Tongue (tissue), 2 donors: ENCODE measurements around the gene VGLL2. TPM values are rescaled to one million over a fixed set of nuclear protein-coding genes. Genes with fewer than 3 reads are reported as not detected.
"Not testable (repeated sequence)": the region's sequence is repeated elsewhere in the genome, so short reads cannot be mapped to it uniquely, and the experiment has no call there.

ENCODE experiments used
- DNase-seq: peaks from one replicate; pipeline ENCODE4 v3.0.0-alpha.2; 2015
- total RNA-seq: library from RNA; depleted of rRNA; stranded (reverse); fragments of >200 nt; gene quantifications from one replicate; pipeline ENCODE4 v1.2.3, GENCODE V29; 2014

Gene VGLL2, protein sequence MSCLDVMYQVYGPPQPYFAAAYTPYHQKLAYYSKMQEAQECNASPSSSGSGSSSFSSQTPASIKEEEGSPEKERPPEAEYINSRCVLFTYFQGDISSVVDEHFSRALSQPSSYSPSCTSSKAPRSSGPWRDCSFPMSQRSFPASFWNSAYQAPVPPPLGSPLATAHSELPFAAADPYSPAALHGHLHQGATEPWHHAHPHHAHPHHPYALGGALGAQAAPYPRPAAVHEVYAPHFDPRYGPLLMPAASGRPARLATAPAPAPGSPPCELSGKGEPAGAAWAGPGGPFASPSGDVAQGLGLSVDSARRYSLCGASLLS
- 18.4 TPM for total RNA-seq

DNA sequence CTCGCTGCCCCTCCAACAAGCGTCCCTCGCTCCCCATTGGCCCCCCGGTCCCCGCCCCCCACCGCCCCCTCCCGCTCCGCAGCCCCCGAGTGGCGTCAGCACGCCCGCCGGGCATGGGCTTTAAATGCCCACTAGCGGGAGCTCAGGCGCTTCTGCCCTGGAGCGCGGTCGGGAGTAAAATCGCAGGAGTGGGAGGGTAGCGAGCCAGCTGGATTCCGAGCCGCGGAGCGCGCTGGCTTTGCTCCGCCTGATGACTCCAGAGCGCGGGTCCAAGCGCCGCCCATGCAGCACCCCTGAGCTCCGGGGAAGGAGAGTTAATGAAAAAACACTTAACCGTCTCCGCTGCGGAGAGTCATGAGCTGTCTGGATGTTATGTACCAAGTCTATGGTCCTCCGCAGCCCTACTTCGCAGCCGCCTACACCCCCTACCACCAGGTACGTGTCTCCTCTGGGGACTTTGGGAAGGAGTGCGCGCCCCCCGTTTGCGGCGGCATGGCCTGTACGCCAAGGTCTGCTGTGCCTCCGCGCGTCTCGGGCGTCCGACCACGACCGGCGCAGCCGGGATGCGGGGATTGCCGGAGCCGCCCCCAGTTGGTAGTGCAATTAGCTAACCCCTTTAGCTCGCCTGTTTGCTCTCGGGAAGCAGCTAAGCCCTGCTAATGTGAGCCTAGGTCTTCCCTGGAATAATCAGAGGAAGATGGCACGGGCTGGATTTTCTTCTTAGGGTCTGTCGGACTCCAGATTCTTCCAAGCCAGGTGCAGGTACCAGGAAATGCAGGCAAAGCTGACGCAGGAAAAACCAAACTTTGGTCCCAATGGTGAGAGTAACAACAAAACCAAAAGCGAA is at the start of gene VGLL2:
TSS of gene VGLL2 (plus strand) at position 149 of the 847 bp plus-strand sequence. CDS start at position 355, 206 bp downstream.
- peak; percentile 91 for DNase-seq

DNA sequence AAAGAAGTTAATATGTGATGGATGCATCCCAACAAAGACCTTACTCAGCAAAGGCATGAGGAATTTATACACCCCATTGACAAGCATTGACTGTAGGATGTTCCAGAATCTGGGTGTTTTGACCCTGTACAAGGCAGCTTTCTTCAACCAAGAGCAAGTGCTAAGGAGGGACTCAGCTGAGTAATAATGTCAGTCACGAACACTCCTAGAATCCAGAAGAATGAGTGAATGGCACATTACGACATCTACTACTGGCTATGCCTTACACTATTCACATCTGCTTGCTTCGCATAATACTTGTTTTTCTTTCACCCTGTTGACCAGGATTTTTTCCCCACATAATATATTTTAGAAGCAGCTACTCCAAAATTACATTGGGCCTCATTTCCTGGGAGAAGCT is 42.5 kb upstream of the VGLL2 start:
- no peak for DNase-seq

DNA sequence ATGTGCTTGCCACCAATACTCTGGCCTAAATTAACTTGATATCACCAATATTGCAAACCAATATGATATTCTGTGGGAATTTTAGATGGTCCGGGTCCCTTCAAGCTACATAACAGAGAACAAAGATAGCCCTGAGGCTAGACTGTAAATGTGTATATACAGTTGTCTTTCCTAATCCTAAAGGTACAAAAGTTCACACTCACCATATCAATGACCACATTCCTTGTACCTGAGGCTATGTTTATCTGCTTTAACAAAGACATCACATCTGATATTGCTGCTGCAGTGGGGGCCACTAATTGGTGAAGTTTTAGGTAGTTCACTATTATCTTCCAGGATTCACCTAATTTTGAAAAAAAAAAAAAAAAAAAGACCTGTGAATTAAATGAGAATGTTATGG is 38.6 kb upstream of the VGLL2 start:
- DNase-seq = no peak

DNA sequence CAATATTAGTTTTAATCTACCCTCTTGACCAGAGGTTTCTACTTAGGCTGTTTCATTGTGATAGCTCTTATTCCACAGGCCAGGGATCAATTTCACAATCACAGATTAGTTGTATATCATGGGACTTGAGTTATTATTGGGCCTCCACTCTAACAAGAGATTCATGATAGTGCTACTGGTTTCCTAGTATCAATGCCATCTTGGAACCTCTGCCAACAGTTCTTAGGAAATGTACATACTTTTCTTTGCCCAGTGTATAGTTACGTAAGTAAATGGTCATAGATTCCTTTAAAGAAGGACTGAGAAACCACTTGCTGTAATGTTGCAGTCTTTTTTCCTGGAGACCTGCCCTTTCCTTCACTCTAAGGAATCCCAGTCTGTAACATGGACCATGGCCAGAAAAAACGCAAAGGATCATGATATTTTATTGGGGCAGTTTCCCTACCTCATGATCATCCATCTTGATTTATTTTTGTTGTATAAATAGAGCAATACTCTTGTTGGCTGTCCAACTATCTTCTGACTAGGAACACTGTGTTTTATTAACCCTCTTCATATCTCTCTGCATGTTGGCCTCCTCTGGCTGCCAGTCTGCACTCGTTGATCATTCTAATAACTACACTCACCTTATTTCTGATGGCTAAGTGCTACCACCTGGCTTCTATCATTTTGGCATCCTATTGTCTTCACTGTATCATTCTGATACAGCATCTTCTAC is 38.0 kb upstream of the VGLL2 start:
- DNase-seq = no peak

DNA sequence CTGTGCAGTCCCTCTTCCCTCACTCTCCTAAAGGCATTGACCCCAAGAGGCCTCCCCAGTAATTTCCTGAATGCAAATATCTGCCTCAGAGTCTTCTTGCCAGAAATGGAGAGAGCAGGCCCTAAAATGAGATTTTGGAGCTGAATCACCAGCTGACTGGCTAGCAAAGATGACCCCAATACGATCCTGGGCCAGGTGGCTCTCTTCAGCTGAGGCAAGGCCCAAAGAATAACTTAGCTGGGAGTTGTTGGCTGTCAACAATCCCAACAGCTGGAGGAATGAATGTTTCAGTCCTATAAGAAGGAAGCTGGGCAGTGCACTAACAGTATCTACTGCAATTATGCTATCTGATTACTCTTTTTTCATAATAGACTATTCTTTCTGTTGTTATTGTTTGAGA is 37.2 kb upstream of the VGLL2 start:
- DNase-seq = peak; percentile 35

DNA sequence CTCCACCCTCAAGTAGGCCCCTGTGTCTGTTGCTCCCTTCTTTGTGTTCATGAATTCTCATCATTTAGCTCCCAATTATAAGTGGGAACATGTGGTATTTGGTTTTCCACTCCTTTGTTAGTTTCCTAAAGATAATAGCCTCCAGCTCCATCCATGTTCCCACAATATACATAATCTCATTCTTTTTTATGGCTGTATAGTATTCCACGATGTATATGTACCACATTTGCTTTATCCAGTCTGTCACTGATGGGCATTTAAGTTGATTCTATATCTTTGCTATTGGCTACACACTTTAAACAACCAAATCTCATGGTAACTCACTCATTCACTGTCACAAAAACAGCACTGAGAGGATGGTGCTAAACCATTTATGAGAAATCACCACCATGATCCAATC is 35.5 kb upstream of the VGLL2 start:
- no peak for DNase-seq

DNA sequence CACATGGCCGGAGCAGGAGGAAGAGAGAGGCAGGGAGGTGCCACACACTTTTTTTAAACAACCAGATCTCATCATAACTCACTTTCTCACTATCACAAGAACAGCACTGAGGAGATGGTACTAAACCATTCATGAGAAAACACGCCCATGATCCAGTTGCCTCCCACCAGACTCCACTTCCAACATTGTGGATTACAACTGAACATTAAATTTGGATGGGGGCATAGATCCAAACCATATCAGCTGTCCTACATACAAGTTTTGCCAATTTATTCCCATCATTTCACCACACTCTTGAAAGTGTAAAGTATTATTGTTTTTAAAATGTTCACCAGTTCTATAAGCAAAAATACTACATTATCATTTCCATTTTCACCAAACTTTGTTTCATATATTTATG is 33.9 kb upstream of the VGLL2 start:
- DNase-seq = no peak

DNA sequence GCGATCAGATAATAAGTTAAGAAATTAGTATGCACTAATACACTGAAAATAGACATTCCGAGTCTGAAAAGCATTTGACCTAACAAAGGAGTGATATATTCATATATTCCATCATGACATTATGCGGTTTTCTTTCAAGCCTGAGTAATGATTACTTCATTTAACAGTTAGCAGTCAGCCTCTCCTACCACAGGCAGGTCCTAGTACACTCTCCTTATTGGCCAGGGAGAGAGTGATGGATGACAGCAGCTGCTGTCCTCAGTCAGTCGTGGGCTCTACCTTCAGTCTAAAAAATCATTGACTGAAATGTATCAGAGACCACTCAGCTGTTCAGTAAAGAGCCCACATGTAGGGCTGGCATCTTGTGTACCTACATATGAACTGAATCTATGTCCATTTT is 33.2 kb upstream of the VGLL2 start:
- DNase-seq = peak; percentile 74

DNA sequence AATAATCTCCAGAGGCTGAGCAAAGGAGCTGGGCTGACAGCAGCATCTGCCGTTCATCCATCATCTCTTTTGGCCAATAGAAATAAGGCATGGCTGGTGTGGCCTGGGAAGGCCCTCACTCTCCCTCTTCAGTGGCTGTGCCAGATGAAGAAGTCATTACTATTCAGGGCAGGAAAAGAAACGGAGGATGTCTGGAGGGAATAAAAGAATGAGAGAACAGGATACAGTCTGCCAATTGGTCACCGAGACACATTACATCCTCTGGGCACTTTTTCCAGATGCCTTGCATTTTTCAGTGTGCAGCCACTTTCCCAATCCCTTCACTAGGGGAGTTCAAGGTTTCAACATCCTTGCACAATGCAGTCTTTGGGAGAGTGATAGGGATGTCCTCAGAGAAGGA is 32.2 kb upstream of the VGLL2 start:
- peak; percentile 50 for DNase-seq

DNA sequence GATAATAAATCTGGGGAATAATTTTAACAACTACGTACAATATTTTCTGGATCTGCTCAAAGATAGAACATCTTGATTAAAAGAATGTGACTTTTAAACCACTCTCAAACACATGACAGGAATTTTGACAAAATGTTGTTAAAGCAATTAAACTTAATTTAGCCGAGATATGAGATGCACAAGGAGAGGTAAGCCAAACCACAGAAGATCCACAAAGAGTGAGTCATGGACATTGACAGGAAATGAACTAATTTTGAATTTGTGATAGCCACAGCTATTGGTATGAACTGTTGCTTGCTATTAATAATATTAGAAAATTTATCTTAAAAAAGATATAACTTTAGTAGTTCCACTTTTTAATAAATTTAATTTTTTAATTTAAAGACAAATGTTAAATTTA is 27.8 kb upstream of the VGLL2 start:
- DNase-seq = no peak

DNA sequence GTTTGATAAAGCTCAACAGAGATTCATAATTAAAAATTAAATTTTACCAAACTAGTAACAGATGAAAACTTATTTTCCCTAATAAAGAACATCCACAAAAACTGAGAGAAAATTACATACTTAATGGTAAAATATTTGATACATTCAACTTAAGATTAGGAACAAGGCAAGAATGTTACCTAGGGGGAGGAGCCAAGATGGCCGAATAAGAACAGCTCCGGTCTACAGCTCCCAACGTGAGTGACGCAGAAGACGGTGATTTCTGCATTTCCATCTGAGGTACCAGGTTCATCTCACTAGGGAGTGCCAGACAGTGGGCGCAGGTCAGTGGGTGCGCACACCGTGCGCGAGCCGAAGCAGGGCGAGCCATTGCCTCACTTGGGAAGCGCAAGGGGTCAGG is 20.8 kb upstream of the VGLL2 start:
- DNase-seq = not testable (repeated sequence)

DNA sequence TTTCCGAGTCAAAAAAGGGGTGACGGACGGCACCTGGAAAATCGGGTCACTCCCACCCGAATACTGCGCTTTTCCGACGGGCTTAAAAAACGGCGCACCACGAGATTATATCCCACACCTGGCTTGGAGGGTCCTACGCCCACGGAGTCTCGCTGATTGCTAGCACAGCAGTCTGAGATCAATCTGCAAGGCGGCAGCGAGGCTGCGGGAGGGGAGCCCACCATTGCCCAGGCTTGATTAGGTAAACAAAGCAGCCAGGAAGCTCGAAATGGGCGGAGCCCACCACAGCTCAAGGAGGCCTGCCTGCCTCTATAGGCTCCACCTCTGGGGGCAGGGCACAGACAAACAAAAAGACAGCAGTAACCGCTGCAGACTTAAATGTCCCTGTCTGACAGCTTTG is 20.4 kb upstream of the VGLL2 start:
- not testable (repeated sequence) for DNase-seq

DNA sequence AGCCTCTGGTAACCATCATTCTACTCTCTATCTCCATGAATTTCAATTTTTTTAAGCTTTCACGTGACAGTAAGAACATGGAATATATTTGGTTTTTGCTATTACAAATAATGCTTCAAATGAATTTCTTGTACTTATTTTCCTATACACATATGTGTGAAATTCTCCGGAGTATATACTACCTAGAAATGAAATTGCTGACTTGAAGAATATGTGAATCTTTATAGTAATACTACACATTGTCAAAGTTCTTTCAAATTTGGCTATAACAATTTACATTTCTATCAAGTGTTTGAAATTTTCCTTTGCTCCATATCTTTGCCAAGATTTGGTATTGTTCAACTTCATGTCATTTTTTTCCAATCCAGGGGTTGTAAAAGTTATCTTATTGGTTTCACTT is 11.6 kb upstream of the VGLL2 start:
- no peak for DNase-seq

DNA sequence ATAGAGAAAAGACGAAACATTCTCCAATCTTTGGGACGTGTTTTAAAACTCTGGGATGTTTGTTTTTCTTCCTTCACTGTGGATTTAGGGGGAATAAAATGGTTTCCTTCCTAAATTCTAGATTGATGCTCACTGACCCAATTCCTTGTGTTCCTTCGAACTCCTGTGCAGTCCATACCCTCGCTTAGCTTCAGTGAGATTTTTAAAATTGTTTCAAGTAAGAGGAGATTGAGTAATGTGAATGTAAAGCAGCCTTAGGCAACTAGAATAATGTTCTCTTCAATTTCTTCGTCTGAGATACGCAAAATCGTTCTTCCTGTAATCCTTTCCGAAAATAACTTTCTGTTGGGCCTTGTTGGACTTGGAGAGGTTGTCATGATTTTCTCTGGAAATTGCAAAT is 2.6 kb upstream of the VGLL2 start:
- no peak for DNase-seq

DNA sequence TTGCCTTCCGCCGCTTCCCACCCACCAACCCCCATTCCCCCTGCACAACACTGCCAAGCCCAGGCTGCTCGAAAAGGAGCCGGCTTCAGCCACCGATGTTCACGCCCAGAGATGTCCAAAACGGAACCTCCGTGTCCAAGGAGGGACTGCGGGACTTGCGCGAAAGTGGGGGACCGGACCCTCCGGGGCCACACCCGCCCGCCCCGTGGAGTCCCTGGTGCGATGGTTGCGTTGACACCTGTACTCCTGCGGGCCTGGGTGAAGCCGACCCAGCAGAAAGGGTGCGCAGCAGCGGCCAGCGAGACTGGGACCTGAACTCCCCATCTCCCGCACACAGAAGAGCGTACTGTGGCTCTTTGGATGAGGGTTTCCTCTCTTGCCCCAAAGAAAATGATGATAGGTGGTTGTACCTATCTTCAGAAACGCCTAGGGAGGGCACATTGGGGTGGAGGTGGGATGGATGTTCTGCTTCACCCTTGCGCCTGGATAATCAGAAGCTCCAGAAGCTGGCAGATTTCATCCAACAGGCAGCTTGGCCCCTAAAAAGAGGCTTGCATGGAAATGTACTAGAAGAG is 1.9 kb upstream of the VGLL2 start:
- DNase-seq = no peak

DNA sequence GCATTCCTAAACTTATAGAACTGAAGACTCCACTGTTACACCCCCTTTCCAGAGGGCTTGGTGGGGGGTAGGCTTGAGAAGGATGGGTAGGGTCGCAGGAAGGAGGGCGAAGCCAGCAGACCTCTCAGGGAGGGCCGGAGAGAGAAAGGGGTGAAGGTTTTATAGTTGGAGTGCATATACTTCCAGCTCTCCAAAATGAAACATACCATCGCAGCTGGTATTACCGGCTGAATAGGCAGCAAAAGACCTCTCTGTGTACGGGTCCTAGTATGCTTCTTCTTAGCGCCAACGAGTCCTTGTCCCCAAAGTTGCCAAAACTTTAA is 1.0 kb upstream of the VGLL2 start:
- peak; percentile 40 for DNase-seq

DNA sequence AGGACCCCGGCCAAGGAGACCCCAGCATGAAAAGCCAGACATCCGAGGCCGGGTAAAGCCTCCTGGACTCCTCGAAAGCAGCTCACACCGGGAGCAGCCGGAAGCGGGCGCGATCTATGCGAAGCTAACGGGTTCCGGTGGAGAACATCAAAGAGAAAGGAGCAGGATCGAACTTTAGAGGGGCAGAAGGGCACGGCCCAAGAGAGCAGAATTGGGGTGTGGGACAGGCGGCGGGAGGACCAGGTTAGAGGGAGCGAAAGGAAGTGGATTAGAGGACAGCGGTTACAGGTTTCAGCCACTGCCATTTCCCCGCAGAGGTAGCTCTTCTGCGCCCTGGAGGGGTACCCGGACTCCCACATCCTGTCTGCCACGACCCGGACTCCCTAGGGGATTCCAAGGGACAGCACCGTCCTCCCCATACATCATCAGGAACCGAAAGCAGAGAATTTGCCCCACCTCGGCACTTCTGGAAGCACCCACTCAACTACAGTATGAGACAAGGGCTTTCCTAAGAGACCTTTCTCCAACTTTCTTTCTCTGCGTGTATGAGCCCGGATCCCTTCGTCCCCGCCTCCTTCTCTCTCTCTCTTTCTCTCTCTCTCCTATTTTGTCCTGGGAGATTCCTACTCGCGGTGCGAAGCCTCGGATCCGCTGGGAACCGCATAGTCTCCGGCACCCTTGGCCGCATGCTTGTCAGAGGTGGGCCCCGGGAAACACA is 507 bp upstream of the VGLL2 start:
- no peak for DNase-seq

DNA sequence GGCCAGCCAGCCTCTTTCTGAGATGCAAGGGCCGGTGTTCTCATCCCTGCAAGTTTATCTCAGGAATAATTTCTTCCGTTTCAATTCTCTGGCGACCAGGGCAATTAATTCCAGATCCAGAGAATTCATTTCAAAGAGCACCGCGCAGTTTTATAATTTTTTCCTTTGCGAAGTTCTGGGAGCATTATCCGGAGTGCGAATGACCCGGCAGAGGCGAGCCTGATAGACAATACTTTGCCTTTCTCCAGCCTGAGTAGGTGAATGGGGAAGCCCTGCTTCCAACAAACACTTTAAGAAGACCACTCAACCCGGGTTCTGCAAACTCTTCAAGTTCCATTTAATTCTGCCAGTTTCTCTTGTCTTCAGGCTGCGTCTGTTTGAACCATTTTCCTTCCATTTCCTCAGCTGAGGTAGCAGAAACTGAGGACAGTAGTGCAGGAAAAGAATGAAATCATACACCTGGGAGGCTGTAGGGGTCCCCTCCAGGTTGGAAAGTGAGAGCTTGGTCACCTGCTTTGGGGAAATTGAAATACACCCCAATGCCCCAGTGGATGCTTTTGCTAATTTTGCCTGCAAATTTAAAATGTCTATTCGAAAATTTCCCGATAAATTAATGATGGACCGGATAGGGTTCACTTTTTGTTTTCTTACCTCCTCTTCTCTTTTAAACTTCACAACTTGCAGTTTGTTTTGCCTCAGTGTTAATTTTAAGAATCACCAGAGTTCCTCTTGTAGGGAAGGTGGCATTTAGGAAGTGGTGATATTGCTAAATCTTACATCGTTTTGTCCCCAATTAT is 1.1 kb downstream of the VGLL2 start:
- DNase-seq = peak; percentile 21

DNA sequence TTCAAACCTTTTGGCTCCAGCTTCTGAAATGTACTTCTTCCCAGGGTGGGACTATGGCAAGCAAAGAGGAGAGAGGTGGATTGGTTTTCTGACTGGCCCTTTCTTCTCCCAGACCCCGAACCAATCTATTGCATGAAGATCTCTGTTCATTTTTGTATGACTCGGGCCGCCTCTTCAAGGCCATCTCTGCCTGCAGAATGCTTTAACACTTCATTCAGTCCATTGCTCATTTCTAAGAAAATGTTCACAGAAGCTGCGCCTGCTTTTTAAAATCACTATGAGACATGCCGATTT is 1.6 kb downstream of the VGLL2 start:
- DNase-seq = peak; percentile 15

DNA sequence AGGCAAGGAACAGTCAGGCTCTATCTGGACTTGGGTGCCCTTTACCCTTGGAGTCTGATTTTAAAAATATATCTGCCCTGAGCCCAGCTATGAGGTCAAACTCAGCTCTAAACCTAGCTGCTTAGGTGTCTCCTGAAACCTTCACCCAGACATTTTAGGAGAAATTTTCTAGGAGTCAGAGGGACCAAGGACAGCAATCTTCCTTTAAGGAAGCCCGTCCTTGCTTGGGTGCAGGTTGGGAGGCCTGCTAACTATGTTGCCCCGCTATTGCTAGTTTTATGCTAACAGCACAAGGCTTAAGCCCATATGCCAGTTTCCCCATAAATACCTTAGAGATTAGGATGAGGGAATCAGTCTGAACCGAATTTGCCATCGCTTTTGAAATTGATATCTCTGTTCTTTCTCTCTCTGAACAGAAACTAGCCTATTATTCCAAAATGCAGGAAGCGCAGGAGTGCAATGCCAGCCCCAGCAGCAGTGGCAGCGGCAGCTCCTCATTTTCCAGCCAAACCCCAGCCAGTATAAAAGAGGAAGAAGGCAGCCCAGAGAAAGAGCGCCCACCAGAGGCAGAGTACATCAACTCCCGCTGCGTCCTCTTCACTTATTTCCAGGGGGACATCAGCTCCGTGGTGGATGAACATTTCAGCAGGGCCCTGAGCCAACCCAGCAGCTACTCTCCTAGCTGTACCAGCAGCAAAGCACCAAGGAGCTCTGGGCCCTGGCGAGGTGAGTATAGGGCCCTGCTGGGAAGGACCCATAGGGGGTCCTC is 2.6 kb downstream of the VGLL2 start:
- peak; percentile 52 for DNase-seq

DNA sequence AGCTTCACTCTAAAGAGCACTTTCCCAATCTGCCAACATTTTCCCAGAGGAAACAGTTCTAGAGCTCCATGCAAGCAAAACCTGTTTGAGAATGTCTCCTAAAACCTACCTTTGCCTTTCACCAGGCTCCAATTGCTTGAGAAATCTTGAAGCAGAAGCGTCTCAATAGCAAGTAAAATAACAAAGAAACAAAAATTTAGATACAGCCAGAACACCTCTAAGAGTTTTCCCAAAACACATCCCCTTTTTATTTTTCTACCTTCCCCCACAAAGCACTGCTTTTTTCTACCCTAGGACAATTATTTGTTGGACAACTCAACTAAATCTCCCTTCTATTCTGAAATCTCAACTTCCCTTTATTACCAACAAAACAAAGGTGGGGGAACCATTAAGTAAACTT is 3.6 kb downstream of the VGLL2 start:
- DNase-seq = no peak
